Glutamatergic neuron (in vitro differentiated cells): ENCODE results near the gene COL15A1. TPM values are rescaled to one million over a fixed set of nuclear protein-coding genes. Genes with fewer than 3 reads are reported as not detected.

Source experiments
- DNase-seq: peaks from one replicate; pipeline ENCODE4 v3.0.0; 2022
- H3K27ac Mint-ChIP-seq: one replicate; pipeline ENCODE4 v1.8.0; 2020; ENCODE audit warnings: mild to moderate bottlenecking, mixed read lengths, inconsistent platforms; ENCODE audit not compliant: unreplicated experiment
- H3K27me3 Mint-ChIP-seq: one replicate; pipeline ENCODE4 v1.8.0; 2020; ENCODE audit warnings: mild to moderate bottlenecking, moderate library complexity, mixed read lengths, inconsistent platforms; ENCODE audit not compliant: unreplicated experiment
- H3K36me3 Mint-ChIP-seq: one replicate; pipeline ENCODE4 v1.8.0; 2020; ENCODE audit warnings: mild to moderate bottlenecking, mixed read lengths, inconsistent platforms; ENCODE audit not compliant: unreplicated experiment
- H3K4me1 Mint-ChIP-seq: one replicate; pipeline ENCODE4 v1.8.0; 2020; ENCODE audit warnings: mild to moderate bottlenecking, low read depth, mixed read lengths, inconsistent platforms; ENCODE audit not compliant: unreplicated experiment
- H3K4me3 Mint-ChIP-seq: one replicate; pipeline ENCODE4 v1.8.0; 2020; ENCODE audit warnings: mild to moderate bottlenecking, mixed read lengths, inconsistent platforms; ENCODE audit not compliant: unreplicated experiment
- H3K9me3 Mint-ChIP-seq: one replicate; pipeline ENCODE4 v1.8.0; 2020; ENCODE audit warnings: mild to moderate bottlenecking, moderate library complexity, mixed read lengths, inconsistent platforms; ENCODE audit not compliant: unreplicated experiment
- CTCF ChIP-seq: fragments of 200-600 bp; sonication (generic); IDR thresholded peaks from one replicate; pipeline ENCODE4 v1.5.0; 2021; ENCODE audit not compliant: partially characterized antibody, unreplicated experiment
- total RNA-seq: library from RNA; stranded (reverse); fragmentation: NEBNext Ultra II Directional; extraction: Animal tissue kit (Norgen Biotek cat#: 25700); gene quantifications from one replicate; pipeline ENCODE4 v1.2.1, GENCODE V29; 2021; ENCODE audit not compliant: unreplicated experiment

COL15A1 gene
- total RNA-seq, 1 donor from 2014 or later: not detected

GRCh38 chr9:99071313-99072039 is 127.8 kb downstream of the COL15A1 start:
- Mint-ChIP-seq H3K4me1 (peaks cover under 1% of the 10 kb centered on the region), H3K36me3 (no peaks in the 10 kb centered on the region)

GRCh38 chr9:99072040-99072394 is 128.3 kb downstream of the COL15A1 start:
- Mint-ChIP-seq H3K36me3 (no peaks in the 10 kb centered on the region), H3K27ac (no peak overlapping the region), H3K9me3 (peaks cover 2% of the 10 kb centered on the region)

More at GRCh38 chr9:99071313-99072039, 127.8 kb downstream of the COL15A1 start:
- no peak for DNase-seq
- Mint-ChIP-seq H3K4me3 (no peak overlapping the region), H3K9me3 (peaks cover 2% of the 10 kb centered on the region), H3K27me3 (no peaks in the 10 kb centered on the region), H3K27ac (no peak overlapping the region)
- no peak for TF ChIP-seq CTCF

GRCh38 chr9:99073347-99073746 is 129.6 kb downstream of the COL15A1 start:
- DNase-seq: no peak
- peaks cover 4% of the 10 kb centered on the region for H3K4me1 Mint-ChIP-seq
- H3K9me3 Mint-ChIP-seq: peaks cover 2% of the 10 kb centered on the region
- H3K27me3 Mint-ChIP-seq: no peaks in the 10 kb centered on the region
- no peak overlapping the region for H3K4me3 Mint-ChIP-seq
- H3K36me3 Mint-ChIP-seq: no peaks in the 10 kb centered on the region
- H3K27ac Mint-ChIP-seq: no peak overlapping the region
- no peak for TF ChIP-seq CTCF

More at GRCh38 chr9:99072040-99072394, 128.3 kb downstream of the COL15A1 start:
- Mint-ChIP-seq H3K4me3 (no peak overlapping the region), H3K4me1 (peaks cover 4% of the 10 kb centered on the region), H3K27me3 (no peaks in the 10 kb centered on the region)
- no peak for TF ChIP-seq CTCF
- DNase-seq: no peak

- no peak for TF ChIP-seq CTCF
- H3K9me3 Mint-ChIP-seq: peaks cover 2% of the 10 kb centered on the region
Measured at GRCh38 chr9:99073985-99074901, 130.5 kb downstream of the COL15A1 start.

GRCh38 chr9:99074902-99075245 is 131.2 kb downstream of the COL15A1 start:
- Mint-ChIP-seq H3K27ac (no peak overlapping the region), H3K36me3 (no peaks in the 10 kb centered on the region), H3K4me1 (peaks cover 7% of the 10 kb centered on the region), H3K4me3 (no peak overlapping the region), H3K27me3 (no peaks in the 10 kb centered on the region), H3K9me3 (peaks cover 2% of the 10 kb centered on the region)
- TF ChIP-seq CTCF: no peak
- no peak for DNase-seq

More at GRCh38 chr9:99073985-99074901, 130.5 kb downstream of the COL15A1 start:
- Mint-ChIP-seq H3K27ac (no peak overlapping the region), H3K4me1 (peaks cover 7% of the 10 kb centered on the region), H3K4me3 (no peak overlapping the region), H3K36me3 (no peaks in the 10 kb centered on the region), H3K27me3 (no peaks in the 10 kb centered on the region)
- no peak for DNase-seq
